GM18505 (cell line): ENCODE results near the gene CD84.
"Not testable (repeated sequence)": the region's sequence is repeated elsewhere in the genome, so short reads cannot be mapped to it uniquely, and the experiment has no call there.

Source experiments
- ATAC-seq: cut with Tn5 transposase; IDR thresholded peaks from one replicate; pipeline ENCODE4 v1.9.1; 2021; ENCODE audit not compliant: unreplicated experiment
- POLR2A ChIP-seq: IDR thresholded peaks from 4 replicates; pipeline ENCODE4 v1.6.1; 2011; ENCODE audit warnings: borderline replicate concordance; ENCODE audit not compliant: insufficient read depth, insufficient read length; ENCODE audit errors: extremely low read depth

Gene CD84

DNA sequence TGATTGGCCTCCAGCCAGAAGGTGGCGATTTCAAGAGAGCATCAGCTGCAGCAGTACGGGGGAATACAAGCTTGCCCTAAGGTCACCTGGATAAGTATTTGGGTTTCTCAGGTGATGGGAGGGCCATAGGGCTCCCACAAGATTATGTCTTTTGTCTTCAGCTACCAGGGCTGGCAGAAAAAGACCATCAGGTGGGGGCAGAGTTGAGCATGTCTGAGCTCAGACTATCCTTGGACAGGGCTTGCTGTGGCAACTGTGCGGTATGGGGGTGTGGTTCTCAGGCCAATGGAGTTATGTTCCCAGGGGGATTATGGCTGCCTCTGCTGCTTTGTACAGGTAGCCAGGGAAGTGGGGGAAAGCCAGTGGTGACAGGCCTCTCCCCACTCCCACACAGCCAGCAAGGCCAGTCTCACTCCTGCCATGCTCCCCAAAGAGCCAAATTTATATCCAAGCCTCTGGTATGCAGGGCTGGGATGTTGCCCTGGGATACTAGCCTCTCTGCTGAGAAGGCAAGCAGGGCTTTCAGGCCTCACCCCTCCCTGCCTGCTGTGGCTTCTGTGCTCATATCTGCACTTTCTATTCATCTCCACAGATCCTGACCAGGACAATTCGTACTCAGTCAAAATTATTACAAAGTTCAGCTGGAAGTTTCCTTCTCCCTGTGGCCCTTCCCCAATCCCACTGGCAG is 26.6 kb upstream of the CD84 start:
- TF ChIP-seq POLR2A: no peak
- ATAC-seq: no peak

DNA sequence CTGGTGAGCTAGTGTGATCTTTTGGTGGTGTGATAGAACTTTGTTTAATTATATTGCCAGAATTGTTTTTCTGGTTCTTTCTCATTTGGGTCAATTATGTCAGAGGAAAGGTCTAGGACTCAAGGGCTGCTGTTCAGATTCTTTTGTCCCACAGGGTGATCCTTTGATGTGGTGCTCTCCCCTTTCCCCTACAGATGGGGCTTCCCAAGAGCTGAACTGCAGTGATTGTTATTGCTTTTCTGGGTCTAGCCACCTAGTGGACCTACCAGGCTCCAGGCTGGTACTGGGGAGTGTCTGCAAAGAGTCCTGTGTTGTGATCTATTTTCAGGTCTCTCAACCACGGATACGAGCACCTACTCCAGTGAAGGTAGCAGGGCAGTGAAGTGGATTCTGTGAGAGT is 25.9 kb upstream of the CD84 start:
- TF ChIP-seq POLR2A: no peak

GRCh38 chr1:160597705-160598104 is 18.4 kb upstream of the CD84 start:
- no peak for TF ChIP-seq POLR2A
- no peak for ATAC-seq

More for the DNA sequence above, 25.9 kb upstream of the CD84 start:
- ATAC-seq: no peak

GRCh38 chr1:160597051-160597450 is 17.8 kb upstream of the CD84 start:
- no peak for ATAC-seq
- TF ChIP-seq POLR2A: no peak

DNA sequence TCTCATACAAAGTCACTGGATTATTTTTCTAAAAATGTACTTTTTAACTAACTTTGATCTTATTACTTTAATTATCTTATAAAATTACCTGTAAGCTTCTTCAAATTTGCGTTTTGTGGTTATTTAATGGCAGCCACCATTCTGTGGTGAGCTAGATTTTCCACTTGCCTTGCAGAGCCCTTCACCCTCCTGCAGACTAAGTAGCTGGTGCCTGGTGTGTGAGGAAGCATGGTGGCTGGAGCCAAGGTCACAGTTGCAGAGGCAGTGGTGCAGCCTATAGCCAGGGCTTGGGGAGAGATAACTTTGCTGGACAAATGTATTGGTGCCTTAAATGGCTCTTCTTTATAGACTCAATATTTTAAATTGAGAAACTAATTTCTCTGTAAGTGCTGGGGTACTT is 11.2 kb upstream of the CD84 start:
- TF ChIP-seq POLR2A: no peak
- no peak for ATAC-seq

DNA sequence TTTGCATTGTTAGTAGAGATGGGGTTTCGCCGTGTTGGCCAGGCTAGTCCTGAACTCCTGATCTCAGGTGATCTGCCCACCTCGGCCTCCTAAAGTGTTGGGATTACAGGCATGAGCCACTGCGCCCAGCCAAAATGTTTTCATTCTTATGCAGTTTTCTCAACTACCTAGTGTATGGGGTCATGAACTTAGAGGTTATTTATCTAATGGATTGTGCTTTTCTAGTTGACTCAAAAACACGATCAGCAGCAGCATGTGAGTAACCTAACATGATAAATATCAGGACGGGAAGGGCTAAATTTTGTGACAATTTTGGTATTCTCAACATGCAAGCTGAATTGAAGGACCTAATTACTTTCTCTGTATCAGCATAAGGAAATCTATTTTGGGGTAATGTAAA is 9.2 kb upstream of the CD84 start:
- ATAC-seq: no peak
- TF ChIP-seq POLR2A: no peak

DNA sequence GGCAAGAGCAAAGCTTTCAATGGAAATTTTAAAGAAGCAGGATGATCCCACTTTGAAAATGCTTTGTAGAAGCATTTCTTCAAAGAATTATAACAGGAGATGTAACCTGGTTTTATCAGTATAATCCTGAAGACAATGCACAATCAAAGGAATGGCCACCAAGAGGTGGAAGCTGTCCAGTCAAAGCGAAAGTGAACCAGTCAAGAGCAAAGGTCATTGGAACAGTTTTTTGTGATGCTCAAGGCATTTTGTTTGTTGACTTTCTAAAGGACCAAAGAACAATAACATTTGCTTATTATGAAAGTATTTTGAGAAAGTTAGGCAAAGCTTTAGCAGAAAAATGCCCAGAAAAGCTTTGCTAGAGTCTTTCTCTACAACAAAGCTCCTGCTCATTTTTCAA is 5.5 kb upstream of the CD84 start:
- no peak for ATAC-seq
- no peak for TF ChIP-seq POLR2A

DNA sequence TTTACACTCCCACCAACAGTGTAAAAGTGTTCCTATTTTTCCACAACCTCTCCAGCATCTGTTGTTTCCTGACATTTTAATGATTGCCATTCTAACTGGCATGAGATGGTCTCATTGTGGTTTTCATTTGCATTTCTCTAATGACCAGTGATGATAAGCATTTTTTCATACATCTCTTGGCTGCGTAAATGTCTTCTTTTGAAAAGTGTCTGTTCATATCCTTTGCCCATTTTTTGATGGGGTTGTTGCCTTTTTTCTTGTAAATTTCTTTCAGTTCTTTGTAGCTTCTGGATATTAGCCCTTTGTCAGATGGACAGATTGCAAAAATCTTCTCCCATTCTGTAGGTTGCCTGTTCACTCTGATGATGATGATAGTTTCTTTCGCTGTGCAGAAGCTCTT is 3.7 kb upstream of the CD84 start:
- not testable (repeated sequence) for ATAC-seq

DNA sequence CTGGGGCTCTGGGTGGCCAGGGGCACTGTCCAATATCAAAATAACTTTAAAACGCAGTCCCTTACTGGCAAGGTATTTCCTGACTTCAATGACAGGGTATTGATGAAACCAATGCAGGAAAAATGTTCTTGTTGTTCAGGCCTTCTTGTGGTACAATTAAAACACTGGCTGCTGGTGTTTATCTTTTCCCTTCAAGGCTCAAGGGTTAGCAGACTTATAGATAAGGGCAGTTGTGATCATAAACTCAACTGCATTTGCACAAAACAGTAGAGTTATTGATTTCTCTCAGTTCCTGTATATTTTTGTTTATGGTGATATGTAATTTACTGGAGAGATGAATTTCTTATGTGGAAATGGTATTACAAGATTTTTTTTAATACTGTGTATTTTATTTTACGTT is 2.7 kb upstream of the CD84 start:
- ATAC-seq: no peak

GRCh38 chr1:160580221-160580812 is 1.0 kb upstream of the CD84 start:
- no peak for TF ChIP-seq POLR2A
- no peak for ATAC-seq

More for the DNA sequence above, 2.7 kb upstream of the CD84 start:
- no peak for TF ChIP-seq POLR2A

- no peak for ATAC-seq
- TF ChIP-seq POLR2A: no peak
Measured at GRCh38 chr1:160578525-160579191, 638 bp downstream of the CD84 start.

DNA sequence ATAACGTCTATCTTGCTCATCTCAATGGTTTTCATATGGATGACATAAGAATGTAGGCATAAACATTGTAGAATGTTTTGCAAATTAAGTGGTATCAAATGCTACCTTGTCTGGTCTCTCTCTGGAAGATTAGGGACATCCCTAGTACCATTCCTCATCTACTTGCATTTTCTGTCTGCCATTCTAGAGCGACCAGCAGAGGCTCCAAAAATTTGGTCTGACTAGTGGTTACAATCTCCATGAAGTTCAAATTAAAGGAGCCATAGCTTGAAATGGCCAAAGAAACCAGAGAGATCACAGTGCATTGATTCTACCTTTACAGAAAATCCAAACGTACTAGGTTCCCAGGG is 1.1 kb downstream of the CD84 start:
- ATAC-seq: no peak
- TF ChIP-seq POLR2A: no peak

DNA sequence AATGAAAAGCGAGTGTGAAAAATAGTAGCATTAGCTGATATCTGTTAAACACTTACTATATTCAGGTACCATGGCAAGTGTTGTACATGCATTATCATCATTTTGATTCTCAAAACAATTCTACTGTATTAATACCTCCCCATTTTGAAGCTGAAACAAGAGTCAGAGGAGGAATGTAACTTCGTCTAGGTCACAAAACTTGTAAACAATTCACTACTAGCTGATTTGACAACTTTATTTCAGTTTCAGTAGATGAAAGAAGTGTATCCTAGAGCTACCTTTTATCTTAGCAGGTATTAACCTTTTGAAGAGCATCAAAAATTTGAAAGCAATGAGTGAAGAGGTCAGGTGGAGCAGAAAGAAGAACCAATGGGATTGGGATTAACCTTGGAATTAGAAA is 1.6 kb downstream of the CD84 start:
- no peak for ATAC-seq
- no peak for TF ChIP-seq POLR2A

DNA sequence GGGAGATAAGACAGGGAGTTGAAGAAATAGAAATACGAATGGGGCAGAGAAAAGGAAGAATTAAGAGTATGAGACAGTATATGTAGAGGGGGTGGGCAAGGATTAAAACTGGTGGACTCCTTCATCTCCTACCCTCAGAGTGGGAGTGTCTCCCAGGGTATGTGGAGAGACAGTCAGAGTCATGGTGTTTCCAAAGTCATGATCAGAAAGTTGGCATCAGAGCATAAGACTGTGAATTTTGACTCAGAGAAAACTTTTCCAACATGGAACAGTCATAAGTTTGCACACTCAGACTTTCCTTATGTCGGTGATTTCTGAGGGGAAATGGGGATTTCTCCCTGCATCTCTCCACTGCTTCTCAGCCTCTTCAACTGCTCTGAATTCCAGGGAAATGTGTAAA is 2.4 kb downstream of the CD84 start:
- TF ChIP-seq POLR2A: no peak
- ATAC-seq: no peak
